AG04449 (cell line): ENCODE results near the gene ANGPTL3.

Source experiments
- CTCF ChIA-PET: fragments of 350-600 bp; formaldehyde crosslinking; extraction: SDS; loops from one replicate; lab custom pipeline; 2021; ENCODE audit warnings: antibody characterized with exemption; lab: Yijun Ruan, JAX
- POLR2A ChIA-PET: fragments of 400-600, 350-600 bp; formaldehyde crosslinking; extraction: SDS; loops from one replicate; lab custom pipeline; 2020; ENCODE audit warnings: antibody characterized with exemption, inconsistent platforms; lab: Yijun Ruan, JAX
- DNase-seq: peaks from one replicate; pipeline ENCODE4 v3.0.0-alpha.2; 2010; ENCODE audit warnings: low read depth, low spot score
- H3K4me3 ChIP-seq: 2 replicates; pipeline ENCODE4 v1.5.1; 2011; ENCODE audit warnings: low read depth, mild to moderate bottlenecking, control low read depth, low read length
- CTCF ChIP-seq: IDR thresholded peaks from one replicate; pipeline ENCODE4 v1.5.1; 2011; ENCODE audit warnings: mild to moderate bottlenecking, moderate library complexity, low read length, control low read depth, inconsistent platforms; ENCODE audit not compliant: insufficient read depth; ENCODE audit errors: missing control alignments

Gene ANGPTL3

GRCh38 chr1:62652387-62652786, 55.1 kb downstream of the ANGPTL3 start:
- CTCF ChIA-PET = interaction anchor here (1.5 kb wide), 1 partner anchor 122 kb away, joined by 4 read pairs; no protein-coding TSS in a partner anchor
- POLR2A ChIA-PET = no interaction called here
- no peak for TF ChIP-seq CTCF
- H3K4me3 ChIP-seq = no peak overlapping the region
- DNase-seq = no peak

DNA sequence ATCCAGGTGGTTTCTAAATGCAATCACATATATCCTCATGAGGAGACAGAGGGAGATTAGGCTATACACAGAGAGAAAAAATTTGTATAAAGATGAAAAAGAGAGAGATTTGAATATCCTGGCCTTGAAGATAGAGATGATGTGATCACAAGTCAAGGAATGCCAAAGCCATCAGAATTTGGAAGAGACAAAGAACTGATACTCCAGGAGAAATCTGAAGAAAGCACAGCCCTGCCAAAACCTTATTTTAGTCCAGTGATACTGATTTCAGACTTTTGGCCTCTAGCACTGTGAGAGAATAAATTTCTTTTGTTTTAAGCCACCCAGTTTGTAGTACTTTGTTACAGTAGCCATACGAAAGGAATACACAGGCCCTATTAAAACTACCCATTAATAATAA, 57.4 kb downstream of the ANGPTL3 start:
- TF ChIP-seq CTCF = no peak

More for the DNA sequence above, 57.4 kb downstream of the ANGPTL3 start:
- no peak overlapping the region for H3K4me3 ChIP-seq
- CTCF ChIA-PET = no interaction called here
- POLR2A ChIA-PET = no interaction called here
- DNase-seq = no peak
